ENCODE data around the gene NF1. TPM values are rescaled to one million over a fixed set of nuclear protein-coding genes. Genes with fewer than 3 reads are reported as not detected.

Gene NF1
- total RNA-seq, 1 donor from 2014 or later, result 28.5 TPM

GRCh38 chr17:31128241-31128640 lies 33.5 kb downstream of the NF1 start:
- DNase-seq, result no peak
- H3K4me3 Mint-ChIP-seq, result no peak overlapping the region
- intact Hi-C loops (cut with micrococcal nuclease), result no loop called here
- peaks cover 6% of the 10 kb centered on the region for H3K4me1 Mint-ChIP-seq
- no peaks in the 10 kb centered on the region for H3K9me3 Mint-ChIP-seq
- H3K36me3 Mint-ChIP-seq (ENCODE audit: low read depth), result no peaks in the 10 kb centered on the region
- no peak overlapping the region for H3K27ac Mint-ChIP-seq
- no peaks in the 10 kb centered on the region for H3K27me3 Mint-ChIP-seq

GRCh38 chr17:31130286-31131224 lies 35.8 kb downstream of the NF1 start:
- Mint-ChIP-seq H3K9me3 (no peaks in the 10 kb centered on the region), H3K27ac (no peak overlapping the region), H3K4me1 (peaks cover 6% of the 10 kb centered on the region), H3K4me3 (no peak overlapping the region), H3K27me3 (no peaks in the 10 kb centered on the region), H3K36me3 (ENCODE audit: low read depth) (peaks cover 3% of the 10 kb centered on the region)
- DNase-seq, result no peak
- intact Hi-C loops (cut with micrococcal nuclease), result no loop called here

GRCh38 chr17:31131299-31131698 lies 36.5 kb downstream of the NF1 start:
- Mint-ChIP-seq H3K36me3 (ENCODE audit: low read depth) (peaks cover 4% of the 10 kb centered on the region), H3K27me3 (no peaks in the 10 kb centered on the region), H3K27ac (no peak overlapping the region), H3K9me3 (no peaks in the 10 kb centered on the region), H3K4me3 (no peak overlapping the region), H3K4me1 (peaks cover 8% of the 10 kb centered on the region)
- intact Hi-C loops (cut with micrococcal nuclease), result no loop called here
- DNase-seq, result no peak

GRCh38 chr17:31132977-31133376 lies 38.2 kb downstream of the NF1 start:
- DNase-seq, result no peak
- H3K36me3 Mint-ChIP-seq (ENCODE audit: low read depth), result peaks cover 5% of the 10 kb centered on the region
- H3K27me3 Mint-ChIP-seq, result no peaks in the 10 kb centered on the region
- no peaks in the 10 kb centered on the region for H3K9me3 Mint-ChIP-seq
- no peak overlapping the region for H3K4me3 Mint-ChIP-seq
- H3K4me1 Mint-ChIP-seq, result peaks cover 8% of the 10 kb centered on the region
- H3K27ac Mint-ChIP-seq, result no peak overlapping the region
- intact Hi-C loops (cut with micrococcal nuclease), result no loop called here

GRCh38 chr17:31134576-31134975 lies 39.8 kb downstream of the NF1 start:
- Mint-ChIP-seq H3K27ac (no peak overlapping the region), H3K4me3 (no peak overlapping the region), H3K9me3 (no peaks in the 10 kb centered on the region), H3K27me3 (no peaks in the 10 kb centered on the region), H3K36me3 (ENCODE audit: low read depth) (peaks cover 7% of the 10 kb centered on the region), H3K4me1 (peaks cover 7% of the 10 kb centered on the region)
- no peak for DNase-seq
- intact Hi-C loops (cut with micrococcal nuclease), result no loop called here

- peaks cover 5% of the 10 kb centered on the region for H3K4me1 Mint-ChIP-seq
- H3K4me3 Mint-ChIP-seq, result no peak overlapping the region
- no peaks in the 10 kb centered on the region for H3K27me3 Mint-ChIP-seq
- H3K27ac Mint-ChIP-seq, result no peak overlapping the region
- H3K9me3 Mint-ChIP-seq, result no peaks in the 10 kb centered on the region
- no peak for DNase-seq
- intact Hi-C loops (cut with micrococcal nuclease), result no loop called here
- peaks cover 8% of the 10 kb centered on the region for H3K36me3 Mint-ChIP-seq (ENCODE audit: low read depth)
Observed at GRCh38 chr17:31136319-31136718, 41.5 kb downstream of the NF1 start.

GRCh38 chr17:31140111-31140510 lies 45.3 kb downstream of the NF1 start:
- peaks cover 6% of the 10 kb centered on the region for H3K36me3 Mint-ChIP-seq (ENCODE audit: low read depth)
- no peaks in the 10 kb centered on the region for H3K9me3 Mint-ChIP-seq

GRCh38 chr17:31144428-31144827 lies 49.7 kb downstream of the NF1 start:
- Mint-ChIP-seq H3K4me3 (no peak overlapping the region), H3K27ac (no peak overlapping the region), H3K4me1 (peaks cover 3% of the 10 kb centered on the region), H3K27me3 (no peaks in the 10 kb centered on the region), H3K36me3 (ENCODE audit: low read depth) (peaks cover 2% of the 10 kb centered on the region), H3K9me3 (no peaks in the 10 kb centered on the region)
- DNase-seq, result no peak
- intact Hi-C loops (cut with micrococcal nuclease), result no loop called here

More at GRCh38 chr17:31140111-31140510, 45.3 kb downstream of the NF1 start:
- H3K27ac Mint-ChIP-seq, result no peak overlapping the region
- H3K4me3 Mint-ChIP-seq, result no peak overlapping the region
- H3K4me1 Mint-ChIP-seq, result peaks cover 2% of the 10 kb centered on the region
- no peak for DNase-seq
- intact Hi-C loops (cut with micrococcal nuclease), result no loop called here
- no peaks in the 10 kb centered on the region for H3K27me3 Mint-ChIP-seq

- no peaks in the 10 kb centered on the region for H3K36me3 Mint-ChIP-seq (ENCODE audit: low read depth)
- H3K4me3 Mint-ChIP-seq, result no peak overlapping the region
- intact Hi-C loops (cut with micrococcal nuclease), result no loop called here
- H3K27me3 Mint-ChIP-seq, result no peaks in the 10 kb centered on the region
- no peak for DNase-seq
- no peaks in the 10 kb centered on the region for H3K9me3 Mint-ChIP-seq
- peaks cover 3% of the 10 kb centered on the region for H3K4me1 Mint-ChIP-seq
- no peak overlapping the region for H3K27ac Mint-ChIP-seq
Observed at GRCh38 chr17:31144836-31145235, 50.1 kb downstream of the NF1 start.

GRCh38 chr17:31147507-31148202 lies 52.9 kb downstream of the NF1 start:
- Mint-ChIP-seq H3K27ac (no peak overlapping the region), H3K36me3 (ENCODE audit: low read depth) (peaks cover 2% of the 10 kb centered on the region)
- intact Hi-C loops (cut with micrococcal nuclease), result no loop called here

GRCh38 chr17:31148205-31148604 lies 53.4 kb downstream of the NF1 start:
- Mint-ChIP-seq H3K4me3 (no peak overlapping the region), H3K4me1 (peaks cover 3% of the 10 kb centered on the region), H3K9me3 (no peaks in the 10 kb centered on the region), H3K27me3 (no peaks in the 10 kb centered on the region), H3K27ac (no peak overlapping the region), H3K36me3 (ENCODE audit: low read depth) (peaks cover 2% of the 10 kb centered on the region)
- DNase-seq, result no peak
- intact Hi-C loops (cut with micrococcal nuclease), result no loop called here

More at GRCh38 chr17:31147507-31148202, 52.9 kb downstream of the NF1 start:
- DNase-seq, result no peak
- H3K27me3 Mint-ChIP-seq, result no peaks in the 10 kb centered on the region
- peaks cover 3% of the 10 kb centered on the region for H3K4me1 Mint-ChIP-seq
- H3K9me3 Mint-ChIP-seq, result no peaks in the 10 kb centered on the region
- no peak overlapping the region for H3K4me3 Mint-ChIP-seq

GRCh38 chr17:31152271-31152670 lies 57.5 kb downstream of the NF1 start:
- H3K27me3 Mint-ChIP-seq, result no peaks in the 10 kb centered on the region
- H3K4me1 Mint-ChIP-seq, result no peaks in the 10 kb centered on the region
- intact Hi-C loops (cut with micrococcal nuclease), result no loop called here
- H3K36me3 Mint-ChIP-seq (ENCODE audit: low read depth), result peaks cover 5% of the 10 kb centered on the region
- H3K4me3 Mint-ChIP-seq, result no peak overlapping the region
- no peak overlapping the region for H3K27ac Mint-ChIP-seq
- no peak for DNase-seq
- no peaks in the 10 kb centered on the region for H3K9me3 Mint-ChIP-seq

- no peak overlapping the region for H3K27ac Mint-ChIP-seq
- DNase-seq, result no peak
- intact Hi-C loops (cut with micrococcal nuclease), result no loop called here
- no peak overlapping the region for H3K4me3 Mint-ChIP-seq
- no peaks in the 10 kb centered on the region for H3K9me3 Mint-ChIP-seq
- H3K36me3 Mint-ChIP-seq (ENCODE audit: low read depth), result peaks cover 13% of the 10 kb centered on the region
- H3K4me1 Mint-ChIP-seq, result peaks cover 11% of the 10 kb centered on the region
- H3K27me3 Mint-ChIP-seq, result no peaks in the 10 kb centered on the region
Observed at GRCh38 chr17:31155208-31155810, 60.5 kb downstream of the NF1 start.

- intact Hi-C loops (cut with micrococcal nuclease), result no loop called here
- Mint-ChIP-seq H3K27ac (no peak overlapping the region), H3K9me3 (no peaks in the 10 kb centered on the region), H3K36me3 (ENCODE audit: low read depth) (peaks cover 14% of the 10 kb centered on the region), H3K4me3 (no peak overlapping the region), H3K27me3 (no peaks in the 10 kb centered on the region), H3K4me1 (peaks cover 11% of the 10 kb centered on the region)
- DNase-seq, result no peak
Observed at GRCh38 chr17:31156326-31156725, 61.5 kb downstream of the NF1 start.
